Body of pancreas (tissue), 4 donors: ENCODE measurements around the gene TXNDC11.

Experiments used
- POLR2A ChIP-seq, 3 donors: fragments of 450-650 bp; IDR thresholded peaks; one replicate each; pipeline ENCODE4 v1.6.1; 2016; ENCODE audit warnings: antibody characterized with exemption in 3 of 3, mild to moderate bottlenecking in 2 of 3
- TF ChIP-seq, protein P1 (sequence below), 7 experiments: fragments of 450-650 bp in 4 of 7; fragments of 200-600 bp in 3 of 7; sonication (generic) in 3 of 7; IDR thresholded peaks; one replicate each; pipeline ENCODE4 v1.5.1; 2016 to 2019; ENCODE audit warnings: antibody characterized with exemption in 7 of 7

DNA sequence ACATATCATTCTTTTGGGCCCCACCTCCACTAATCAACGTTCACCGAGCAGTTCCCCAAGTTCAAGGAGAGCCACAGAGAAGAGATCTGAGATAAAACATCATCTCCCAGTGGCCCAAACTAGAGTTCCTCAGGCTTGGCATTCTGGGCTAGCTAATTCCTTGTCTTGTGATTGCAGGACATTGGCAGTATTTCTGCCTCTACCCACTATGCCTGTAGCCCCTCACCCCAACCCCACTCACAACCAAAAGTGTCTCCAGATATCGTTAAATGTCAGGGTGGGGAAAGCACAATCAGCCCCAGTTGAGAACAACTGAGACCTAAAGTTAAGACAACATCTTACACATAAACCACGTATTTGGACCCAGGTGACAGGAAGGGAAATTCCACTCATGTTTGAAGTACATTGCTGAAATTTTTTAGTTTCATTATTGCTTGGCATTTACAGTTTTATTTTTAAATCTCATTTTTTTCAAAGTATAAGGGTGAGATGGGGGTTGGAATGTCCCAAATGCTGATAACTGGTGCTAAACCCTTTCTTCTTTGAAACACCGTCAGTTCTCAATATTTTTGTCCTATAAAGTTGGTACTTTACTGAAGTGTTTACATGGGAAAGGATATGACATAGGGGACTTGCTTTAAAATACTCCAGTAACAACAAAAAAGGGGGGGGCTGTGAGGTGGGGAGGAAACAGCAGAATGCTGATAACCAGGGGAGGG lies 40.8 kb upstream of the TXNDC11 start:
- TF ChIP-seq, protein P1, sequence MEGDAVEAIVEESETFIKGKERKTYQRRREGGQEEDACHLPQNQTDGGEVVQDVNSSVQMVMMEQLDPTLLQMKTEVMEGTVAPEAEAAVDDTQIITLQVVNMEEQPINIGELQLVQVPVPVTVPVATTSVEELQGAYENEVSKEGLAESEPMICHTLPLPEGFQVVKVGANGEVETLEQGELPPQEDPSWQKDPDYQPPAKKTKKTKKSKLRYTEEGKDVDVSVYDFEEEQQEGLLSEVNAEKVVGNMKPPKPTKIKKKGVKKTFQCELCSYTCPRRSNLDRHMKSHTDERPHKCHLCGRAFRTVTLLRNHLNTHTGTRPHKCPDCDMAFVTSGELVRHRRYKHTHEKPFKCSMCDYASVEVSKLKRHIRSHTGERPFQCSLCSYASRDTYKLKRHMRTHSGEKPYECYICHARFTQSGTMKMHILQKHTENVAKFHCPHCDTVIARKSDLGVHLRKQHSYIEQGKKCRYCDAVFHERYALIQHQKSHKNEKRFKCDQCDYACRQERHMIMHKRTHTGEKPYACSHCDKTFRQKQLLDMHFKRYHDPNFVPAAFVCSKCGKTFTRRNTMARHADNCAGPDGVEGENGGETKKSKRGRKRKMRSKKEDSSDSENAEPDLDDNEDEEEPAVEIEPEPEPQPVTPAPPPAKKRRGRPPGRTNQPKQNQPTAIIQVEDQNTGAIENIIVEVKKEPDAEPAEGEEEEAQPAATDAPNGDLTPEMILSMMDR (IDR thresholded peaks at IDR 0.05): no peak
- no peak for TF ChIP-seq POLR2A (IDR thresholded peaks at IDR 0.05)
